B cell (primary cell): Measurements from ENCODE around the gene PRR23A. TPM values are rescaled to one million over a fixed set of nuclear protein-coding genes. Genes with fewer than 3 reads are reported as not detected.

Experiments
- ATAC-seq: fragments of 200-7000 bp; cut with Tn5 transposase; one replicate; pipeline ENCODE4 v1.10.0; 2021; ENCODE audit warnings: low read depth, mild to moderate bottlenecking, moderate number of reproducible peaks, moderate library complexity
- CTCF ChIA-PET: fragments of 350-600 bp; sonication (Branson Sonifier 250); formaldehyde crosslinking; loops from one replicate; lab custom pipeline; 2021; ENCODE audit warnings: antibody characterized with exemption, inconsistent platforms; lab: Charles Lee
- POLR2A ChIA-PET: fragments of 350-600 bp; sonication (Branson Sonifier 250); formaldehyde crosslinking; loops from one replicate; lab custom pipeline; 2021; ENCODE audit warnings: antibody characterized with exemption; lab: Charles Lee
- DNase-seq: peaks from one replicate; pipeline ENCODE4 v3.0.0; 2013
- H2AFZ ChIP-seq: 2 replicates; pipeline ENCODE4 v1.6.1; 2012; ENCODE audit warnings: mild to moderate bottlenecking, low read depth, low read length; ENCODE audit not compliant: insufficient read depth, poor library complexity, severe bottlenecking
- H3K27ac ChIP-seq, 2 donors: 1 replicate in 1 of 2; 2 replicates in 1 of 2; pipeline ENCODE4 v1.5.1; 2012 to 2013; ENCODE audit warnings: low read length in 2 of 2, mild to moderate bottlenecking in 2 of 2, moderate library complexity in 1 of 2
- H3K27me3 ChIP-seq, 4 experiments: fragments of 200-600 bp in 1 of 4; sonication (generic) in 1 of 4; replicated peaks in 1 of 4; 1 replicate in 2 of 4; 2 replicates in 2 of 4; pipeline versions ENCODE4 v1.6.1 to v1.7.0; 2013 to 2016; ENCODE audit warnings: low read length in 3 of 4, mild to moderate bottlenecking in 2 of 4, mixed read lengths in 1 of 4, moderate library complexity in 1 of 4; ENCODE audit not compliant: insufficient read depth in 4 of 4, control insufficient read depth in 3 of 4; ENCODE audit errors: control extremely low read depth in 1 of 4
- H3K36me3 ChIP-seq, 2 experiments: replicated peaks in 1 of 2; 1 replicate in 1 of 2; 2 replicates in 1 of 2; pipeline versions ENCODE4 v1.6.1 to v1.7.1; 2013; ENCODE audit warnings: low read length in 1 of 2; ENCODE audit not compliant: insufficient read depth in 2 of 2, control insufficient read depth in 1 of 2; ENCODE audit errors: control extremely low read depth in 1 of 2, extremely low read depth in 1 of 2
- H3K4me1 ChIP-seq, 2 donors: fragments of 200-600 bp in 1 of 2; sonication (generic) in 1 of 2; 1 replicate in 1 of 2; 2 replicates in 1 of 2; pipeline versions ENCODE4 v1.5.1 to v1.6.1; 2013 to 2017; ENCODE audit warnings: low read length in 2 of 2; ENCODE audit not compliant: control insufficient read depth in 2 of 2, insufficient read depth in 2 of 2
- H3K4me2 ChIP-seq: replicated peaks from 2 replicates; pipeline ENCODE3; 2012; ENCODE audit warnings: mild to moderate bottlenecking, low read depth, low read length; ENCODE audit not compliant: poor library complexity, severe bottlenecking
- H3K4me3 ChIP-seq, 5 experiments: fragments of 200-600 bp in 1 of 5; sonication (generic) in 1 of 5; 1 replicate in 3 of 5; 2 replicates in 2 of 5; pipeline versions ENCODE4 v1.5.1 to v1.7.0; 2011 to 2016; ENCODE audit warnings: low read length in 4 of 5, mild to moderate bottlenecking in 4 of 5, low read depth in 2 of 5, control low read depth in 1 of 5, moderate library complexity in 1 of 5; ENCODE audit not compliant: insufficient read depth in 1 of 5; ENCODE audit errors: control extremely low read depth in 1 of 5, extremely low read depth in 1 of 5
- H3K79me2 ChIP-seq: fragments of 200-600 bp; sonication (generic); one replicate; pipeline ENCODE4 v1.6.0; 2016; ENCODE audit warnings: low read length; ENCODE audit not compliant: control insufficient read depth, insufficient read depth
- H3K9ac ChIP-seq: fragments of 200-600 bp; sonication (generic); 2 replicates; pipeline ENCODE4 v1.6.1; 2017; ENCODE audit warnings: mild to moderate bottlenecking, low read length, moderate library complexity
- H3K9me3 ChIP-seq, 3 donors: one replicate each; pipeline versions ENCODE4 v1.6.1 to v1.7.1; 2013; ENCODE audit warnings: low read length in 2 of 3; ENCODE audit not compliant: control insufficient read depth in 2 of 3, insufficient read depth in 1 of 3; ENCODE audit errors: control extremely low read depth in 1 of 3
- H4K20me1 ChIP-seq: 2 replicates; pipeline ENCODE4 v1.6.0; 2012; ENCODE audit warnings: mild to moderate bottlenecking, low read length; ENCODE audit not compliant: insufficient read depth, control insufficient read depth, poor library complexity, severe bottlenecking
- H3K27ac Mint-ChIP-seq: one replicate; pipeline ENCODE4 v1.8.0; 2021; ENCODE audit warnings: mixed read lengths
- H3K27me3 Mint-ChIP-seq: one replicate; pipeline ENCODE4 v1.8.0; 2021; ENCODE audit warnings: mixed read lengths
- H3K4me1 Mint-ChIP-seq: one replicate; pipeline ENCODE4 v1.8.0; 2021; ENCODE audit warnings: mixed read lengths
- H3K4me3 Mint-ChIP-seq: one replicate; pipeline ENCODE4 v1.8.0; 2021; ENCODE audit warnings: mixed read lengths
- H3K9me3 Mint-ChIP-seq: one replicate; pipeline ENCODE4 v1.8.0; 2022; ENCODE audit warnings: mixed read lengths; ENCODE audit not compliant: insufficient read depth
- CTCF ChIP-seq: fragments of 200-600 bp; IDR thresholded peaks from one replicate; pipeline ENCODE4 v1.8.0; 2022; ENCODE audit warnings: antibody characterized with exemption, mild to moderate bottlenecking
- EZH2 ChIP-seq: IDR thresholded peaks from 2 replicates; pipeline ENCODE4 v1.6.1; 2012; ENCODE audit warnings: borderline replicate concordance, low read depth, mild to moderate bottlenecking, moderate library complexity, low read length; ENCODE audit not compliant: insufficient read depth, poor library complexity, severe bottlenecking
- WGBS: methylation state at CpG from one replicate; pipeline ENCODE4 v1.1.5; 2013; ENCODE audit warnings: missing lambda C conversion rate; ENCODE audit not compliant: insufficient coverage; 5-methylcytosine and 5-hydroxymethylcytosine counted together
- intact Hi-C: fragments of 100-400 bp; cut with micrococcal nuclease; formaldehyde crosslinking; loops from one replicate; pipeline ENCODE4 v1.10.0; 2022
- polyA plus RNA-seq: library from polyadenylated mRNA; depleted of rRNA; stranded (reverse); fragments of >200 nt; gene quantifications from 2 replicates; pipeline ENCODE4 v1.2.3, GENCODE V29; 2012
- total RNA-seq, 2 donors: library from RNA; stranded (reverse); fragments of 120-200 nt in 1 of 2; gene quantifications; 1 replicate in 1 of 2; 2 replicates in 1 of 2; pipeline versions ENCODE4 v1.2.3 to v1.2.4, GENCODE V29; 2013 to 2022

The PRR23A gene
- total and polyA plus RNA-seq, 2 donors (not counting 1 experiment from before 2014, with no cell fraction given): not detected

GRCh38 chr3:138962854-138963560 is 43.1 kb downstream of the PRR23A start:
- ATAC-seq (no peak), DNase-seq (no peak)
- Mint-ChIP-seq H3K27me3 (peaks cover 53% of the 10 kb centered on the region), H3K4me1 (peaks cover 11% of the 10 kb centered on the region), H3K27ac (no peak overlapping the region), H3K4me3 (no peak overlapping the region), H3K9me3 (peaks cover 5% of the 10 kb centered on the region)
- H2AFZ ChIP-seq: no peak overlapping the region
- peaks cover 4 to 25% (median 9%) of the 10 kb centered on the region in 3 donors for H3K9me3 ChIP-seq
- H3K4me2 ChIP-seq: no peak overlapping the region
- TF ChIP-seq CTCF (no peak), EZH2 (no peak)
- peaks cover 7 to 12% of the 10 kb centered on the region in 2 donors for H3K4me1 ChIP-seq
- H3K9ac ChIP-seq: no peak overlapping the region
- H3K27me3 ChIP-seq: peaks cover 0 to 39% (median 24%) of the 10 kb centered on the region in 4 experiments
- H3K27ac ChIP-seq: no peak overlapping the region
- ChIA-PET POLR2A (no interaction called here), CTCF (no interaction called here)
- H4K20me1 ChIP-seq: no peaks in the 10 kb centered on the region
- no peaks in the 10 kb centered on the region for H3K36me3 ChIP-seq
- 86% methylated on average over 6 of the region's 8 CpGs for WGBS
- H3K4me3 ChIP-seq: no peak overlapping the region
- intact Hi-C loops: no loop called here
- H3K79me2 ChIP-seq: no peaks in the 10 kb centered on the region

GRCh38 chr3:138960417-138960852 is 45.6 kb downstream of the PRR23A start:
- ATAC-seq (no peak), DNase-seq (no peak)
- peaks cover 64% of the 10 kb centered on the region for H3K27me3 Mint-ChIP-seq
- TF ChIP-seq EZH2 (no peak), CTCF (no peak)
- peaks cover 11% of the 10 kb centered on the region for H3K4me1 Mint-ChIP-seq
- Histone ChIP-seq H4K20me1 (no peaks in the 10 kb centered on the region), H3K9ac (peak overlapping the region; percentile 26), H3K4me2 (peak overlapping the region; percentile 48), H3K4me3 (peak overlapping the region in 1 of 5 experiments; percentile 33), H3K9me3 (peaks cover 4 to 20% (median 9%) of the 10 kb centered on the region in 3 donors), H3K4me1 (peaks cover 7 to 12% of the 10 kb centered on the region in 2 donors), H3K36me3 (no peaks in the 10 kb centered on the region), H2AFZ (no peak overlapping the region), H3K27ac (no peak overlapping the region), H3K79me2 (no peaks in the 10 kb centered on the region), H3K27me3 (peaks cover 0 to 45% (median 24%) of the 10 kb centered on the region in 4 experiments)
- ChIA-PET POLR2A (no interaction called here), CTCF (no interaction called here)
- H3K4me3 Mint-ChIP-seq: peak overlapping the region; percentile 14
- peaks cover 3% of the 10 kb centered on the region for H3K9me3 Mint-ChIP-seq
- no peak overlapping the region for H3K27ac Mint-ChIP-seq
- intact Hi-C loops: no loop called here
- 2% methylated on average over 36 of the region's 36 CpGs for WGBS
